Measurements from ENCODE around the gene TAF6L. TPM values are rescaled to one million over a fixed set of nuclear protein-coding genes. Genes with fewer than 3 reads are reported as not detected.
A peak's percentile ranks its signal among the peaks of the same experiment; 100 is the strongest.

Gene TAF6L
- polyA plus RNA-seq, 1 donor (not counting 4 experiments of a cell fraction or from before 2014, with no cell fraction given): 14.7 TPM

- H3K4me1 ChIP-seq (ENCODE audit: control insufficient read depth, extremely low read depth, insufficient read depth, low read length): peaks cover 20% of the 10 kb centered on the region
- DNase-seq (ENCODE audit: low read depth, low spot score) (no peak), FAIRE-seq (no peak)
- H3K36me3 ChIP-seq (ENCODE audit: control insufficient read depth in 2 of 2, extremely low read depth in 1 of 2, insufficient read depth in 2 of 2, low read length in 2 of 2): peaks cover 13 to 25% of the 10 kb centered on the region in 2 experiments
- peak overlapping the region; percentile 80 for H3K27ac ChIP-seq (ENCODE audit: control insufficient read depth, insufficient read depth, low read length)
- H3K9me1 ChIP-seq (ENCODE audit: control insufficient read depth, extremely low read depth, insufficient read depth, low read length): no peaks in the 10 kb centered on the region
- peak overlapping the region; percentile 66 to 99 (median 99) for H3K4me3 ChIP-seq (ENCODE audit: control insufficient read depth in 2 of 3, extremely low read depth in 1 of 3, insufficient read depth in 2 of 3, low read depth in 1 of 3, low read length in 3 of 3)
- H3K4me2 ChIP-seq (ENCODE audit: control insufficient read depth, extremely low read depth, insufficient read depth, low read depth, low read length): peak overlapping the region; percentile 98
- no peaks in the 10 kb centered on the region for H3K9me3 ChIP-seq (ENCODE audit: control insufficient read depth, low read depth, low read length)
- peaks cover 22% of the 10 kb centered on the region for H3K79me2 ChIP-seq (ENCODE audit: control insufficient read depth, insufficient read depth, low read length)
- H4K20me1 ChIP-seq (ENCODE audit: control insufficient read depth, extremely low read depth, insufficient read depth, low read length): peaks cover 6% of the 10 kb centered on the region
- TF ChIP-seq CTCF (optimal IDR thresholded peaks at IDR 0.05 in 1 of 3, IDR thresholded peaks at IDR 0.05 in 1 of 3, conservative IDR thresholded peaks at IDR 0.05 in 1 of 3; ENCODE audit: extremely low read depth in 1 of 3, insufficient read depth in 2 of 3, low read length in 3 of 3) (no peak), EZH2 (IDR thresholded peaks at IDR 0.05; ENCODE audit: low read length) (no peak)
- dilution Hi-C loops (cut with MboI; ENCODE audit: extremely low pct_ligation_motif_present, low sequenced_read_pairs): no loop called here
- peak overlapping the region; percentile 91 for H2AFZ ChIP-seq (ENCODE audit: control insufficient read depth, low read length)
- H3K9ac ChIP-seq (ENCODE audit: control insufficient read depth, extremely low read depth, insufficient read depth, low read length): peak overlapping the region; percentile 96
- H3K27me3 ChIP-seq (ENCODE audit: control insufficient read depth, extremely low read depth, insufficient read depth, low read length): no peaks in the 10 kb centered on the region
These were observed 34.8 kb downstream of the TAF6L start for GRCh38 chr11:62805961-62806441.

DNA sequence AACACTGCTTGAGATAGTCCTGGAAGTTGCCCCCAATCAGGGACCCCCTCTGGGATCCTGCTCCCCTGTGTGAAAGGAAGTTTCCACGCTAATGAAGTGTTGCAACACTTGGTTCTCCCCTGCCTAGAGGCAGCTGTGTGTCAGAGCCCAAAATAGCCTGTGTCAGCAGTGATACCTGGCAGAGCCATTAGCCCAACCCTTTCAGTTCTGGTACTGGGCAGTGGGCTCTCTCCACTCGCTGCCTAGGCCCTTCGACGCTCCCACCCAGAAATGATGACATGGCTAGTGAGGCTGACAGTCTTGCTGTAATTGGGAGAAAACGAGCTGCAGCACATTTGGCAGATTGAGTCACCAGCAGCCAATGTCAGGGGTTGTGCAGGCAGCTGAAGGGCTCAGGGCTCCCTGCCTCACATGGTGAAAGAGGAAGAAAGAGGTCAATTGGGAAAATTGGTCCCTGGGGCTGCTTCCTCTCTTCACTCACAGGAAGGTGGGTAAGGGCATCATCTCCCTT lies 35.5 kb downstream of the TAF6L start:
- DNase-seq (ENCODE audit: low read depth, low spot score): no peak
- dilution Hi-C loops (cut with MboI; ENCODE audit: extremely low pct_ligation_motif_present, low sequenced_read_pairs): no loop called here
- peak overlapping the region; percentile 96 for H3K9ac ChIP-seq (ENCODE audit: control insufficient read depth, extremely low read depth, insufficient read depth, low read length)
- no peak overlapping the region for H2AFZ ChIP-seq (ENCODE audit: control insufficient read depth, low read length)
- peaks cover 6 to 18% of the 10 kb centered on the region in 2 experiments for H3K36me3 ChIP-seq (ENCODE audit: control insufficient read depth in 2 of 2, extremely low read depth in 1 of 2, insufficient read depth in 2 of 2, low read length in 2 of 2)
- peak overlapping the region in 1 of 3 experiments; percentile 99 for H3K4me3 ChIP-seq (ENCODE audit: control insufficient read depth in 2 of 3, extremely low read depth in 1 of 3, insufficient read depth in 2 of 3, low read depth in 1 of 3, low read length in 3 of 3)
- peaks cover 6% of the 10 kb centered on the region for H4K20me1 ChIP-seq (ENCODE audit: control insufficient read depth, extremely low read depth, insufficient read depth, low read length)
- no peak for TF ChIP-seq CTCF (optimal IDR thresholded peaks at IDR 0.05 in 1 of 3, IDR thresholded peaks at IDR 0.05 in 1 of 3, conservative IDR thresholded peaks at IDR 0.05 in 1 of 3; ENCODE audit: extremely low read depth in 1 of 3, insufficient read depth in 2 of 3, low read length in 3 of 3)
- no peak for TF ChIP-seq EZH2 (IDR thresholded peaks at IDR 0.05; ENCODE audit: low read length)
- no peak for FAIRE-seq
- peaks cover 20% of the 10 kb centered on the region for H3K4me1 ChIP-seq (ENCODE audit: control insufficient read depth, extremely low read depth, insufficient read depth, low read length)
- peaks cover 22% of the 10 kb centered on the region for H3K79me2 ChIP-seq (ENCODE audit: control insufficient read depth, insufficient read depth, low read length)
- H3K9me3 ChIP-seq (ENCODE audit: control insufficient read depth, low read depth, low read length): no peaks in the 10 kb centered on the region
- peak overlapping the region; percentile 98 for H3K4me2 ChIP-seq (ENCODE audit: control insufficient read depth, extremely low read depth, insufficient read depth, low read depth, low read length)
- peak overlapping the region; percentile 80 for H3K27ac ChIP-seq (ENCODE audit: control insufficient read depth, insufficient read depth, low read length)
- H3K27me3 ChIP-seq (ENCODE audit: control insufficient read depth, extremely low read depth, insufficient read depth, low read length): no peaks in the 10 kb centered on the region
- H3K9me1 ChIP-seq (ENCODE audit: control insufficient read depth, extremely low read depth, insufficient read depth, low read length): no peaks in the 10 kb centered on the region

Measured in keratinocyte (primary cell).